RPMI8226 (cell line): ENCODE measurements around the gene SLC30A1.
"Not testable (repeated sequence)": the region's sequence is repeated elsewhere in the genome, so short reads cannot be mapped to it uniquely, and the experiment has no call there.

Experiments
- DNase-seq: peaks from one replicate; pipeline ENCODE4 v3.0.0-alpha.2; 2015

The SLC30A1 gene

GRCh38 chr1:211580303-211580687 lies 1.3 kb upstream of the SLC30A1 start:
- DNase-seq, result no peak

GRCh38 chr1:211579440-211580302 lies 710 bp upstream of the SLC30A1 start:
- peak; percentile 95 for DNase-seq

- peak; percentile 91 for DNase-seq
Measured at GRCh38 chr1:211577819-211578639, 932 bp downstream of the SLC30A1 start.

GRCh38 chr1:211577277-211577818 lies 1.6 kb downstream of the SLC30A1 start:
- no peak for DNase-seq

GRCh38 chr1:211576717-211577116 lies 2.2 kb downstream of the SLC30A1 start:
- no peak for DNase-seq

GRCh38 chr1:211574705-211575104 lies 4.3 kb downstream of the SLC30A1 start:
- no peak for DNase-seq

- no peak for DNase-seq
Measured at GRCh38 chr1:211571998-211572397, 7.0 kb downstream of the SLC30A1 start.

- DNase-seq, result not testable (repeated sequence)
Measured at GRCh38 chr1:211570378-211570777, 8.6 kb downstream of the SLC30A1 start.

GRCh38 chr1:211566431-211567025 lies 12.4 kb downstream of the SLC30A1 start:
- DNase-seq, result no peak

- DNase-seq, result no peak
Measured at GRCh38 chr1:211564084-211564483, 14.9 kb downstream of the SLC30A1 start.

- DNase-seq, result no peak
Measured at GRCh38 chr1:211559222-211560010, 19.5 kb downstream of the SLC30A1 start.

- DNase-seq, result no peak
Measured at GRCh38 chr1:211557894-211558625, 20.9 kb downstream of the SLC30A1 start.

GRCh38 chr1:211553549-211553948 lies 25.4 kb downstream of the SLC30A1 start:
- no peak for DNase-seq

- DNase-seq, result no peak
Measured at GRCh38 chr1:211551638-211552460, 27.1 kb downstream of the SLC30A1 start.

GRCh38 chr1:211549092-211549711 lies 29.8 kb downstream of the SLC30A1 start:
- no peak for DNase-seq

- no peak for DNase-seq
Measured at GRCh38 chr1:211548321-211549091, 30.5 kb downstream of the SLC30A1 start.

GRCh38 chr1:211547710-211548109 lies 31.3 kb downstream of the SLC30A1 start:
- no peak for DNase-seq

GRCh38 chr1:211546543-211546942 lies 32.4 kb downstream of the SLC30A1 start:
- DNase-seq, result no peak

- peak; percentile 52 for DNase-seq
Measured at GRCh38 chr1:211543025-211543424, 35.9 kb downstream of the SLC30A1 start.
